HG02610 (cell line): Measurements from ENCODE around the gene ANKLE1.

ENCODE experiments used
- ATAC-seq: cut with Tn5 transposase; IDR thresholded peaks from one replicate; pipeline ENCODE4 v1.9.1; 2021; ENCODE audit warnings: mild to moderate bottlenecking, moderate library complexity; ENCODE audit not compliant: unreplicated experiment

The ANKLE1 gene

DNA sequence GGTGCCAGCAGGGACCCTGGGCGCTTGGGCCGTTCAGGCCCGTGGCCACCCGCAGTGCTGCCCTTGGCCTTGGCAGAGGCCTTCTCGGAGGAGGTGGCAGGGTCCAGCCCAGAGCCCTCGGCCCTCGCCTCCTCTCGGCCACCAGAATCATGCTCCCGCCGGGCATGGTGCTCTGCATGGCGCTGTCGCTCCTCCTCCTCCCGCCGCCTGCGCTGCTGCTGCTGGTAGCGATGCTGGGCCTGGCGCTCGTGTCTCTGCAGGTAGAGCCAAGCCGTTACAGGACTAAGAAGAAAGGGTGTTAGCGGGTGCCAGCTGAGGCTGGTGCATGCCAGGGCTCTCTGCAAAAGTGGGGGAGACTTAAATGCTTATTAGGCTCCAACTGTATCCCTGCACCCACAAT is 43.4 kb downstream of the ANKLE1 start:
- no peak for ATAC-seq

GRCh38 chr19:17325881-17326594 is 44.3 kb downstream of the ANKLE1 start:
- ATAC-seq: no peak

GRCh38 chr19:17326595-17326966 is 44.9 kb downstream of the ANKLE1 start:
- no peak for ATAC-seq

DNA sequence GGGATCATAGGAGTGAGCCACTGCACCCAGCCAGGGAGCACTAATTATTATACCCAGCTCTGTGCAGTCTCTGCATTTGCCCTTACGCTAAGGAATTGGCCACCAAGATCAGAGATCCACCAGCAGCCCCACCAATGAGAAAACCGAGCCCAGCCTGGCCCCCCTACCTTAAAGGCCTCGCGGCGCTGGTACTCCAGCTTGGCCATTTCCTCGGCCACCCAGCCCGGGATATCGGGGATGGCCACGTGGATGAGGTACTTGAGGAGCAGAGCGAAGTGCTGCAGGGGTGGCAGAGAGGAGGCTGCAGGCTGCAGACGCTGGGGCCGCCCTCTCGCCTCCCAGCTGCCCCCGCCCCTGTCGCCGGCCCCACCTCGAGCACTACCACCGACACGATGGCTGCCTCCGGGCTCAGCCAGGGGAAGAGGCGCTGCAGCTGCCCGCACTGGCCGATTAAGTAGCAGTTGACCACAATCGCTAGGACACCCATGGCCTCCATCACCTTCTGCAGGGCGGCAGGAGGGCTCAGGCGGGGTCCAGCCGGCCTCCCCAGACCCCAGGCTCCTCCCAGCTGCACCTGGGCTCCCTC is 45.5 kb downstream of the ANKLE1 start:
- no peak for ATAC-seq

DNA sequence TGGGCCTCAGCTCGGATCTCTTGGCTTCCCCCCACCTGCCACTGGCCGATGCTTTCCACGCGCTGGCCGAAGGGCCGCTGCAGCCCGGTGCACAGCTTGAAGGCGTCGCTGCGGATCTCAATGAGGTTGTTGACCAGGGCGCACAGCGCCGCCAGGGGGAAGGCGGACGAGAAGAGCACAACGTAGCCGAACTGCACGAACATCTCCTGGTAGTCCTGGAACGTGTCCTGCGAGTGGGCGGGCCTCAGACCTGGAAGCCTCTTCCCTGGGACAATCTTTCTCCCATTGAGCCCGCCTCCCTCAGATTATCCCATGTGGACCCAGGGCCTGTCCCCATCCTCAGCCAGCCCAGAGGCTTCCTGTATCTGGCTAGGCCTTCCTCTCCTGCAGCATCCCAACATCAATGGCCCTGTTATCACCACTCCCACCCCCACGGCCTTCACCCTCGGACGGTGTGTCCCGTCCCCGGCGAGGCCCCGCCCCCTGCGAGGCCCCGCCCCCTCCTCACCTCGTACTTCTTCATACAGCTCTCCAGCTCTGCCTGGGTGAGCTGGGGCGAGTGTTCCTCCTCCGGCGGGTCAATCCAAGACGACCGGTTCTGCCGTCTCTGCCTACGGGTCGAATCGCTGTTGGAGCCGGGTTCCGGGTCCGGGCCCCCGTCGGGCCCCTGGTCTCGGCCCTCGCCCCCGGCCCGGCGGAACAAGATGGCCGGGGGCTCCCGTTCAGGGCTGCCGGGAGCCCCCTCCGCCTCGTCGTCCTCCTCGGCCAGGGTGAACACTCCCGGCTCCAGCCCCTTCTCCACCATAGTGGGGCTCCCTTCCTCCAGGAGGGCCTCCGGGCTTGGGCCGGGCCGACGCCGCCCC is 46.2 kb downstream of the ANKLE1 start:
- ATAC-seq: no peak

GRCh38 chr19:17328517-17329365 is 47.0 kb downstream of the ANKLE1 start:
- ATAC-seq: no peak

- no peak for ATAC-seq
These were observed 47.9 kb downstream of the ANKLE1 start for GRCh38 chr19:17329366-17330261.

GRCh38 chr19:17330262-17331044 is 48.8 kb downstream of the ANKLE1 start:
- ATAC-seq: no peak

- no peak for ATAC-seq
These were observed 49.4 kb downstream of the ANKLE1 start for GRCh38 chr19:17331045-17331558.

GRCh38 chr19:17332360-17332676 is 50.6 kb downstream of the ANKLE1 start:
- ATAC-seq: no peak

DNA sequence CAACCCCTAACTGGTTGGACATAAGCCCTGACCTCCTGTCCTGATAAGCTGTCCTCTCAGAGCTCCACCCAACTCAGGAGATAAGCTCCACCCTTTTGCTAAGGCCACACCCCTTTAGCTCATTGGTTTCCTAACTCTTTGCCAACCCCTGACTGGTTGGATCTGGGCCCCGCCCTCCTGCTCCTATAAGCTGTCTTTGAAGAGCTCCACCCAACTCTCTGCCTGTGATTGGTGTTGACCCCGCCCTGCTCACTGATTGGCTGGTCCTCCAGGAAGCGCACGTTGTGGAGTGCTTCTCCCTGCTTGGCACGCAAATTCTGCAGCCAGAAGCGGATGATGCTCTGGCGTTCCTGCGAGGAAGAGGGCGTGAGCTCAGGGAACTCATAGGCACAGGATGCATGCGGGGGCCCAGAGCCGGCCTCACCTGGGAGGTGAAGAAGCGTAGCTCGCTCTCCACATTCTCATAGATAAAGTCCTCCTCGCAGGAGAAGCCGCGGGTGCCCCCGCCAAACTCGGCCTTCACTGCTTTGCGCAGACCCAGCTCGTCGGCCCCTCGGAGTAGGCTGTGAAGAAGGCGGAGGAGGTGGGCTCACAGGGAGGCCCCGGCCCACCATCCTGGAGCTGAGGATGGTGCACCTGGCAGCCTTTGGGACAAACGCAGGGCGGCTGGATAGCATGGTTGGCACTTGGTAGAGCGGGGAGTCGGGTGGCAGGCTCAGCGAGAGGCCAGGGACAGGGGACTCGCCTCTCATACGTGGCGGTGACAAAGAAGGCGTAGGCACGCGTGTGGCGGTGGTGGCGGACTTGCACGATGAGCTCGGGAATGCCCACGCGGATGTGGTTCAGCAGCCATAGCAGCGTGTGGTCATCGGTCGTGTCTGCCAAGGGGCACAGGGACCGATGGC is 51.2 kb downstream of the ANKLE1 start:
- no peak for ATAC-seq

GRCh38 chr19:17333611-17334413 is 52.1 kb downstream of the ANKLE1 start:
- ATAC-seq: no peak

GRCh38 chr19:17334414-17335409 is 53.0 kb downstream of the ANKLE1 start, which contains the start of gene ANO8:
TSS of gene ANO8 (minus strand) at chr19:17334855. CDS start at chr19:17334670, 185 bp downstream.
- peak; percentile 46 for ATAC-seq

GRCh38 chr19:17335575-17335974 is 53.9 kb downstream of the ANKLE1 start:
- no peak for ATAC-seq
